ENCODE results near the gene TLK1. TPM values are rescaled to one million over a fixed set of nuclear protein-coding genes. Genes with fewer than 3 reads are reported as not detected.

The TLK1 gene
- total and polyA plus RNA-seq, 10 of the 15 experiments (the other 5 are each of a cell fraction or from before 2014, with no cell fraction given) = 25.1 to 126 (median 57.3) TPM

- peak overlapping the region; percentile 31; the same call in 1 of the 2 replicates for H3K27ac ChIP-seq (ENCODE audit: control insufficient read depth, insufficient read depth)
- H4K20me1 ChIP-seq (ENCODE audit: control insufficient read depth, insufficient read depth) = no peaks in the 10 kb centered on the region
- H3K9ac ChIP-seq (ENCODE audit: control insufficient read depth, insufficient read depth, low read length) = no peak overlapping the region
- no peak overlapping the region for H3K4me3 ChIP-seq
- CTCF ChIA-PET = no interaction called here
- WGBS (ENCODE audit: insufficient coverage, insufficient replicate concordance, low lambda C conversion rate, missing lambda C conversion rate) = 0% methylated on average over 1 of the region's 1 CpG
- H3K4me1 ChIP-seq (ENCODE audit: control insufficient read depth, insufficient read depth, low read length) = peaks cover 4% of the 10 kb centered on the region; the same call in 1 of the 2 replicates
- SMC1A ChIA-PET (ENCODE audit: uncharacterized antibody, unreplicated experiment) = interaction anchor here (0.7 kb wide), 1 partner anchor 135 kb away, joined by 3 read pairs; no protein-coding TSS in a partner anchor
- H2AFZ ChIP-seq (ENCODE audit: control insufficient read depth, low read depth, low read length) = no peak overlapping the region
- TF ChIP-seq SRF (IDR thresholded peaks at IDR 0.05; ENCODE audit: low read depth in 2 of 2, low read length in 2 of 2) = 0 out of 4 replicates have a peak, but pooled peaks of 1 of the 2 experiments have one; percentile 40
- no peak for TF ChIP-seq MEF2B (IDR thresholded peaks at IDR 0.05; ENCODE audit: partially characterized antibody, poor library complexity, severe bottlenecking)
- no peak for TF ChIP-seq SUZ12 (IDR thresholded peaks at IDR 0.05; ENCODE audit: unreplicated experiment)
- TF ChIP-seq JUNB (IDR thresholded peaks at IDR 0.05) = peak; percentile 71
- no peak for TF ChIP-seq BACH1 (IDR thresholded peaks at IDR 0.05; ENCODE audit: borderline replicate concordance)
- peak; percentile 81; the same call in 1 of the 2 replicates for TF ChIP-seq IRF4 (IDR thresholded peaks at IDR 0.05; ENCODE audit: low read depth, low read length)
- no peak for TF ChIP-seq HSF1 (IDR thresholded peaks at IDR 0.05; ENCODE audit: low read depth, low read length)
- ATAC-seq (peak; percentile 86), FAIRE-seq (peak; percentile 38), DNase-seq (ENCODE audit: low read depth, low spot score) (peak; percentile 27)
- intact Hi-C loops (cut with micrococcal nuclease; ENCODE audit: unreplicated experiment) (no loop called here), in situ Hi-C loops (cut with MboI) (no loop called here)
- peaks cover 5 to 35% of the 10 kb centered on the region in 2 experiments for H3K36me3 ChIP-seq (ENCODE audit: control insufficient read depth in 2 of 2, insufficient read depth in 2 of 2, low read length in 1 of 2)
- no peak overlapping the region for H3K4me2 ChIP-seq (ENCODE audit: control insufficient read depth, insufficient read depth)
- peaks cover 2% of the 10 kb centered on the region for H3K79me2 ChIP-seq (ENCODE audit: control insufficient read depth, insufficient read depth, low read length)
- no peaks in the 10 kb centered on the region for H3K27me3 ChIP-seq (replicated peaks in 1 of 2; ENCODE audit: control insufficient read depth in 2 of 2, insufficient read depth in 2 of 2, low read length in 1 of 2)
- BruUV-seq (replicated peaks) = no TSS peak
- no peaks in the 10 kb centered on the region for H3K9me3 ChIP-seq (replicated peaks; ENCODE audit: control insufficient read depth, insufficient read depth, low read length)
- POLR2A ChIA-PET = no interaction called here
- RAD21 ChIA-PET (ENCODE audit: unreplicated experiment) = no interaction called here
Observed at GRCh38 chr2:171018522-171018921, 142.2 kb downstream of the TLK1 start.
